Activated CD8-positive, alpha-beta memory T cell treated with anti-CD3 and anti-CD28 coated beads, Interleukin-2, amount 50 U/mL, for 48 hours (primary cell): ENCODE measurements around the gene PPM1D.
"Not testable (repeated sequence)": the region's sequence is repeated elsewhere in the genome, so short reads cannot be mapped to it uniquely, and the experiment has no call there.

Experiments
- DNase-seq: peaks from one replicate; pipeline ENCODE4 v3.0.0-alpha.2; 2020

PPM1D gene

DNA sequence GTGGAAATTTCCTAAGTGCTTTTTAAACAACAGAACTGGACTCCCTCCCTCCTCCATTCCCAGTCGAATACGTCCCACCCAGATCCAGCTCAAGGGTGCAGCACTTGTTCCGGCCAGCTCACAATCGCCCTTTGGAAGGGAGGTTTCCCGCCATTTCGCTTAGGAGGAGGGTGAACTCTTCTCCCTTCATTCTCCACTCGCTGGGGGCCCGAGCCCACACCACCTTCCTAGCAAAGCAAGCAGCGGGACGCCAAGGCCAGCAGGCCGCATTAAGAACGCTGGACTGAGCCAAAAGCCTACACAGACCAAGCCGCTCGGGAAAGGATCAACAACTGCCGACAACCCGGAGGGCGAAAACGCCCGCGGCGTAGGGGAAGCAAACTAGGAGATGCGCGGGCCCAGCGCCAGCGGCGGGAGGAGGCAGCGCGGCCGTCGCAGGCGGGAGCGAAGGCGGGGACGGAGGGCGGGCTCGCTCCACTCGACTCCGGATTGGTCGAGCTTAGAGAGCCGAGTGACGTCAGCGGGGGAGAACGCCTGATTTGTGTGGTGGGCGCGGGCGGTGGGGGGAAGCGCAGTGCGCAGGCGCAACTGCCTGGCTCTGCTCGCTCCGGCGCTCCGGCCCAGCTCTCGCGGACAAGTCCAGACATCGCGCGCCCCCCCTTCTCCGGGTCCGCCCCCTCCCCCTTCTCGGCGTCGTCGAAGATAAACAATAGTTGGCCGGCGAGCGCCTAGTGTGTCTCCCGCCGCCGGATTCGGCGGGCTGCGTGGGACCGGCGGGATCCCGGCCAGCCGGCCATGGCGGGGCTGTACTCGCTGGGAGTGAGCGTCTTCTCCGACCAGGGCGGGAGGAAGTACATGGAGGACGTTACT is at the start of gene PPM1D:
TSS of gene PPM1D (plus strand) at position 574 of the 870 bp plus-strand sequence. CDS start at position 796, 222 bp downstream.
- peak; percentile 99 for DNase-seq

DNA sequence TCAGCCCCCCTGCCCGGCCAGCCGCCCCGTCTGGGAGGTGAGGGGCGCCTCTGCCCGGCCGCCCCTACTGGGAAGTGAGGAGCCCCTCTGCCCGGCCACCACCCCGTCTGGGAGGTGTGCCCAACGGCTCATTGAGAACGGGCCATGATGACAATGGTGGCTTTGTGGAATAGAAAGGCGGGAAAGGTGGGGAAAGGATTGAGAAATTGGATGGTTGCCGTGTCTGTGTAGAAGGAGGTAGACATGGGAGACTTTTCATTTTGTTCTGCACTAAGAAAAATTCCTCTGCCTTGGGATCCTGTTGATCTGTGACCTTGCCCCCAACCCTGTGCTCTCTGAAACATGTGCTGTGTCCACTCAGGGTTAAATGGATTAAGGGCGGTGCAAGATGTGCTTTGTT is 47.7 kb upstream of the PPM1D start:
- DNase-seq, result not testable (repeated sequence)

- DNase-seq, result no peak
Measured at GRCh38 chr17:60554377-60554788, 45.6 kb upstream of the PPM1D start.

DNA sequence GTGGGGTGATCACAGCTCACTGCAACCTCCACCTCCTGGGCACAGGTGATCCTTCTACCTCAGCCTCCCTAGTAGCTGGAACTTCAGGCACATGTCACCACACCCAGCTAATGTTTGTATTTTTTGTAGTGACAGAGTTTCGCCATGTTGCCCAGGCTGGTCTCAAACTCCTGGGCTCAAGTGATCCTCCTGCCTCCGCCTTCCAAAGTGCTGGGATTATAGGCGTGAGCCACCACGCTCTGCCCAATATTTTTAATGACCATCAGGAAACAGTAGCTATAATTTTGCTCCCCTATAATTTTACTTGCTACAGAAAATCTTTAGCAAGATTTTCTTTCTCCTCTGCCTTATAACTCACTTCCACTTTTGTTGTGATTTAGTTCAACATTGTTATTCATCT is 44.2 kb upstream of the PPM1D start:
- DNase-seq, result no peak

DNA sequence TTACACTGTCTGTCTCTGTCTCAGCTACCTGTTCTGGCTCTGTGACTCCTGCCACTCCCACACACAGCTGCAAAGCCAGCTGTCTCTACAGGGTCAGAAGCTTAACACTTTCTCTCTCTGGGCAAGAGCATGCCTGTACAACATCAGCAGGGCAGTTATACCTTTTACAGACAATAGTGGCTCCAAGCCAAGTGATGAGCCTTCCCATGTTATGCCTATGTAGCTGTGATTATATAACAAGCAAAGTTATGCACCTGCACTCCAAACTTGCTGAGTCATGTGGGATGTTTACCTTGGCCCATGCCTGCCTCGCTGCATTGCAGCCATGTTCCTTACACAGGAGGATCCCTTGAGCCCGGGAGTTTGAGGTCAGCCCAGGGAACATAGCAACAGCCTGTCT is 42.2 kb upstream of the PPM1D start:
- DNase-seq, result no peak

GRCh38 chr17:60559659-60559994 is 40.4 kb upstream of the PPM1D start:
- no peak for DNase-seq

DNA sequence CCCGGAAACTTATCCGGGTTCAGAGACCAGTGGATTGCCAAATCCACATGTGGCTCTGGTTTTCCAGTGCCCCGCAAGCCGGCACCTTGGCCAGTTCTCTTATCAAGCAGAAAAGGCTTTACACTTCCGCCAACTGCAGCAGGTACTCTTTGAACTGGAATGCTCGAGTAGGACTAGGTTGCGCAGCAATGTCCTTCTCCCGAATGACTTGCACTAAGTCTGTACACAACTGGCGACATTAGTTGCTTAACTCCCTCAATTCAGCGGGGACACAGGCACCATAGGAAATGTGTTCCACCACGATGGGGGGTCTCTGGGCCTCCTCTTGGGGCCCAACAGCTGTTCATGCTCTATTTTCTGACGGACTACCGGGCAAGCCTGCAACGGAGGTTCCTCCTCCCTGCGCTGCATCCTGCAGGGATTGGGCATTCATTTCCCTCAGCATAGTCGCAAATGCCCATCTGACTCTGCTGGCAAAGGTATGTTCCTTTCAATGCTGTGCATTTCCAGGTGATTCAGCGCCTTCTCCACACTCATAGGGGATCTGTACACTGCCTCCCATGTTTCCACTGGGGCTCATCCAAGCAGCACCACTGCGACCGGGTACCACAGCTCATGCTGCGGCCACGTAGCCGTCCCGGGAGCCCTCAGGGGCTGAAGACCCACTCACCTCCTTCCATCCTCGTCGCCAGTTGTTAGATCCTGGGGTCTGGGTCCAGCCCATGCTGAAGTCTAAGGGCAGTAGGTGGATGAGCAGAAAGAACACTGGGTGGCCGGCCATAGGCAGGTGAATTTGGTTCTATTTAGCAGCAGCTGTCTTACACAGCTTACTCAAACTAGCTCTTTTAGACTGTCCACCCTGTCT is 39.8 kb upstream of the PPM1D start:
- DNase-seq, result no peak

GRCh38 chr17:60560860-60561257 is 39.1 kb upstream of the PPM1D start:
- no peak for DNase-seq

DNA sequence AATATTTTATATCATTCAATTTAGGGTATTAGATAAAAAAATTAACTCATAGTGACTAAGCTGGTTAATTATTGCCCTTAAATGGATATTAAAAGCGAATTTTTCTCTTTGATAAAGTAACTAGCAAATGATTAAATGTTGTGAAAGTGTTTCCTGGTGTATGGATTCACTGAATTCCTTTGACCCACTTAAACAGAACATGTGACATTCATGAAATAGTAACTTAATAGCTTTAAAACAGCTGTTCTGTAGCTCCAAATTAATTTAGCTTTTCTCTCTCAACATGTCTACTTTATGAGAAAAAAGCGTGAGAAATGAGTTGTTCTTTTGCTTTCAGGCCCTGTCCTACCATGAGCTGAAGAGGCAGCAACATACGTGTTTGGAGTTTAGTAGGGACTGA is 37.6 kb upstream of the PPM1D start:
- no peak for DNase-seq

GRCh38 chr17:60563743-60564142 is 36.2 kb upstream of the PPM1D start:
- DNase-seq, result no peak

- DNase-seq, result no peak
Measured at GRCh38 chr17:60565233-60565632, 34.8 kb upstream of the PPM1D start.

GRCh38 chr17:60573236-60574051 is 26.5 kb upstream of the PPM1D start:
- DNase-seq, result no peak

DNA sequence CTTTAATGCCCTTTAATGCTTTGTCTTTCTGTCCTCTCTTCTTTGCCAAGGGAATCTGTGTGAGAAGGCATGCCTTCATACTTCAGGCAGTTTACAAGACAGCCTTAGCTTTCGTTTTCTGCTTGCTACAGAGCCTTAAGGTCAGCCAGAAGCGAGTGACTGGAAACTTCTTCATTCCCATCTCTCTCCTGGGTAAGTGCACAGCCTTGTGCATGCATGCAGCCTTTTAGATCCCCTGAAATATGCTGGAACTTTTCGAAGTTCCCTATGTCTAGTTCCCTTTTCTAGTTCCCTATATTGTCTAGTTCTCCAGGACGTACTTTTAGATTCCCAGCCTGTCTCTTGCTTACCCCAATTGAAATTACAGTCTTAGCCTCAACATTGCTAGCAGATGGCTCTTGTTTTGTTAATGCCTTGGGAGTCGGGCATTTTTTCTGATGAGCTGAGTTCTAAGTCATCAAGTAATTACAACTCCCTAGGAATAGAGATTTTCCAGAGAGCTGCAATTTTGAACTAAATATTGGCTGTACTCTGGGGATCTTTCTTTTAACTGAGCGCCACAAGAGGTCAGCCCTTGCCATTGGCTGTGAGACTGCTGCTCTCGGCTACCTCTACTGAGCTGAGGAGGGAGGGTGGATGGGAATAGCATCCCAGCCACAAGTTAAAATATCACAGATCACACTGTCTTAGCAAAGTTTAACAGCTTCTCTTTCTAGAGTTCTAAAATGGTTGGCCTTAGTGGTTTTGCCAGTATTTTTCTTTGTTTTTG is 22.7 kb upstream of the PPM1D start:
- no peak for DNase-seq

- no peak for DNase-seq
Measured at GRCh38 chr17:60579090-60579489, 20.9 kb upstream of the PPM1D start.

DNA sequence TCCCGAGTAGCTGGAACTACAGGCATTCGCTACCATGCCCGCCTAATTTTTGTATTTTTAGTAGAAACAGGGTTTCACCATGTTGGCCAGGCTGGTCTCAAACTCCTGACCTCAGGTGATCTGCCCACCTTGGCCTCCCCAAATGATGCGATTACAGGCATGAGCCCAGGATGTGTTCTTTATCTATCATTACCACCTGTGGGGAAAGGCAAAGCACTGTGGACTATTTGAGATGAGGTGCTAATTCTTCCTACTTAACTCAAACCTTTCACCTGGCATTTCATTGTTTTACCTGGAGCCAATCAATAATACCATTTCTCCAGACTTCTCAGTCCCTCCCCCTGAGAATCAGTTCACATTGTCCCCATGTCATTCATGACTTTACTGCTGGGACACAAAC is 20.4 kb upstream of the PPM1D start:
- no peak for DNase-seq

- DNase-seq, result no peak
Measured at GRCh38 chr17:60583008-60583407, 17.0 kb upstream of the PPM1D start.

DNA sequence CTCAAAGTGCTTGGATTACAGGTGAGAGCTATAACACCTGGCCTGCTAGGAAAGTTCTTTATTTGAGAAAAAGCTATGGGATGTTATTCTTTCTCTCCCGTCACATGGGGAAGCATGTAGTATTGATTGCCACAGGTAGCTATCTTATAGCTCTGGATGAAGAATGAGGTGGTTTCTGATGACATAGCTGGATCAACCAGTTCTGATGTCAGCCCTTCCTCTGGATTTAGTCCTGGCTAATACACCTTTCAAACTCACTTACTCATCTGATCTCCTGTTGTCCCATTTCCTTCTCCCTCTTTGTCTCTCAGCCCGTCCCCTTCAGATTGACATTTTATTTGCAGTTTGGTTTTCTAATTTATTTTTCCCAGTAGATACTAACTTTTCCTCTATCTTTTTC is 14.1 kb upstream of the PPM1D start:
- no peak for DNase-seq

DNA sequence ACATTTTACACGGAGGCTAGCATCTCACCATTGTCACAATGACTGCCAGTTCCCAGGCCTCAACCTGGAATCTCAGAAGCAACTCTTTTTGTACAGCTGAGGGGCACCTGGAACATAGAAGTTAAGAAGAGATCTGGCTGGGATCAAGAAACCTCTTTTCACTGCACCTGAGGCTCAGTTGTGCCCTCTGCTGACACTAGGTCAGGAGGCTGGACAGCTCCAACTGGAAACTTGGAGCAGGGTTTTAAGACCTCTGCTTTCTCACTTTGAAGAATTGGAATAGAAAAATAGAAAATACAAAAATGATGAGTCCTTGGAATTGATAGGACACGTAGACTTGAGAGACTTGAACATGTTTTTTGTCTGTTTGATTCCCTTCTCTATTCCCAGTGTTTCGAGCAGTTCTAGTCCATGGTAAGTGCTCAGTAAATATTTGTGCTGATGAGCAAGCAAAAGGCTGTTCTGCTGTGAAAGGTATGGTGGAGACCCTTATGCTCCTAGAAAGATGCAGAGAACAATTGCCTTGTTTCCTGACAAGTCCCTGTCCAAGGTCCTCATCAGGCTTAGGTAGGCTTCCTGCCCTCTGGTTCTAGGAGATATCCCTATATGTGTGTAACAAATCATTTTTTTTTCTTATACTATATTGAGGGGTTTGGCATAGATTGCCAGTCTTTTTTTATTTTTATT is 13.6 kb upstream of the PPM1D start:
- no peak for DNase-seq

- no peak for DNase-seq
Measured at GRCh38 chr17:60590070-60590469, 9.9 kb upstream of the PPM1D start.

DNA sequence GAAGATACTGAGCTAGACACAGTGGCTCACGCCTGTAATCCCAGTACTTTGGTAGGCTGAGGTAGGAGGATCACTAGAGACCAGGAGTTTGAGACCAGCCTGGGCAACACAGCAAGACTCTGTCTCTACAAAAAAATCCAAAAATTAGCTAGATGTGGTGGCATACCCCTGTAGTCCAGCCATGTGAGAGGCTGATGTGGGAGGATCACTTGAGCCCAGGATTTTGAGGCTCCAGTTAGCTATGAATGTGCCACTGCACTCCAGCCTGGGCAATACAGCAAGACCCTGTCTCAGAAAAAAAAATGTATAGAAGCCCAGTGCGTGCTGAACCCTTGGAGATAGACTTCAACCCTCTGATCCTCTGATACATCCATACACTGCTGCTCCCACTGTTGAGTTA is 7.2 kb upstream of the PPM1D start:
- no peak for DNase-seq

DNA sequence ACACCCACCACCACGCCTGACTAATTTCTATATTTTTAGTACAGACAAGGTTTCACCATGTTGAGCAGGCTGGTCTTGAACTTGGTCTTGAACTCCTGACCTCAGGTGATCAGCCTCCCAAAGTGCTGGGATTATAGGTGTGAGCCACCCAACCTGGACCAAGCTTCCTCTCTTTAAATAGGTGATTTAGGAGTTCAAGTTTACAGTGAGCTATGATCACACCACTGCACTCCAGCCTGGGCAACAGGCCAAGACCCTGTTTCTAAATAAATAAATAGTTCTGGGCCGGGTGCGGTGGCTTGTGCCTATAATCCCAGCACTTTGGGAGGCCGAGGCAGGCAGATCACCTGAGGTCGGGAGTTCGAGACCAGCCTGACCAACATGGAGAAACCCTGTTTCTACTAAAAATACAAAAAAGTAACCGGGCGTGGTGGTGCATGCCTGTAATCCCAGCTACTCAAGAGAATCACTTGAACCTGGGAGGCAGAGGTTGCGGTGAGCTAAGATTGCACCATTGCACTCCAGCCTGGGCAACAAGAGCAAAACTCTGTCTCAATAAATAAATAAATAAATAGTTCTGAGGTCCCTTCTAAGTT is 6.5 kb upstream of the PPM1D start:
- not testable (repeated sequence) for DNase-seq
